Measurements from ENCODE around the gene RYR2.

DNA sequence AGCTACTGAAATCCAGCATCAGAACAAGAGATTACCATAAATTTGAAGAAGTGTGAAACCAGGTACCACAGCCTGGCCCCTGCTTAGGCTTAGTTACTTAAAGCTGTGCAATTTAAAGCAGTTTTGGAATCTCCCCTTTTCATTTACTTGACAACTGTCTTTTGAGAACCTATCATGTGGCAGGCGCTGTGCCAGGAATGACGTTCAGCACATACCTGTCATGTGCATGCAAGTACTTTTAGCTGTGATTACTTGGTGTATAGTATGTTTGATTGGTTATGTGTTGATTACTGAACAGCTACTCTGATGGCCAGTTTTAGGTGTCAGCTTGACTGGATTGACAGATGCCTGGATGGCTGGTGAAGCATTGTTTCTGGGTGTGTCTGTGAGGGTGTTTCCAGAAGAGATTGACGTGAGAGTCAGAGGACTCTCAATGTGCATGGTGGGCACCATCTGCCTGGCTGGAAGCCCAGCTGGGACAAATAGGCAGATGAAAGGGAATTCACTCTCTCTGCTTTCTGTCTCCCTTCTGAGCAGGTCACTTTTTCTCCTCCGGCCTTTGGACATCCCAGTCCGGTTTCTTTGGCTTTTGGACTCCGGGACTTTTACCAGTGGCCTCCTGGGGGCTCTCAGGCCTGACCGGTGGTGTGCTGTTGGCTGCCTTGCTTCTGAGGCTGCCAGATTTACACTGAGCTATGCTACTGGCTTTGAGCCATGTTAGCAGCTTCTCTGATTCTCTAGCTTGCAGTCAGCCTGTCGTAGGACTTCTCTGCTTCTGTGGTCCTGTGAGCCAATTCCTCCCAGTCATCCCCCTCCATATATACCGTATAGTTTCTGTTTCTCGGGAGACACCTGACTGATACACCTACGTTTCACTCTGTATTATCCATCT is 178.0 kb downstream of the RYR2 start:
- TF ChIP-seq, protein P1, sequence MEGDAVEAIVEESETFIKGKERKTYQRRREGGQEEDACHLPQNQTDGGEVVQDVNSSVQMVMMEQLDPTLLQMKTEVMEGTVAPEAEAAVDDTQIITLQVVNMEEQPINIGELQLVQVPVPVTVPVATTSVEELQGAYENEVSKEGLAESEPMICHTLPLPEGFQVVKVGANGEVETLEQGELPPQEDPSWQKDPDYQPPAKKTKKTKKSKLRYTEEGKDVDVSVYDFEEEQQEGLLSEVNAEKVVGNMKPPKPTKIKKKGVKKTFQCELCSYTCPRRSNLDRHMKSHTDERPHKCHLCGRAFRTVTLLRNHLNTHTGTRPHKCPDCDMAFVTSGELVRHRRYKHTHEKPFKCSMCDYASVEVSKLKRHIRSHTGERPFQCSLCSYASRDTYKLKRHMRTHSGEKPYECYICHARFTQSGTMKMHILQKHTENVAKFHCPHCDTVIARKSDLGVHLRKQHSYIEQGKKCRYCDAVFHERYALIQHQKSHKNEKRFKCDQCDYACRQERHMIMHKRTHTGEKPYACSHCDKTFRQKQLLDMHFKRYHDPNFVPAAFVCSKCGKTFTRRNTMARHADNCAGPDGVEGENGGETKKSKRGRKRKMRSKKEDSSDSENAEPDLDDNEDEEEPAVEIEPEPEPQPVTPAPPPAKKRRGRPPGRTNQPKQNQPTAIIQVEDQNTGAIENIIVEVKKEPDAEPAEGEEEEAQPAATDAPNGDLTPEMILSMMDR (IDR thresholded peaks at IDR 0.05): no peak
- no peak for TF ChIP-seq POLR2A (IDR thresholded peaks at IDR 0.05)
